GM19455 (cell line): ENCODE results near the gene SLC39A3.

Experiments used
- ATAC-seq: cut with Tn5 transposase; IDR thresholded peaks from one replicate; pipeline ENCODE4 v1.9.1; 2021; ENCODE audit not compliant: unreplicated experiment

Gene SLC39A3, protein sequence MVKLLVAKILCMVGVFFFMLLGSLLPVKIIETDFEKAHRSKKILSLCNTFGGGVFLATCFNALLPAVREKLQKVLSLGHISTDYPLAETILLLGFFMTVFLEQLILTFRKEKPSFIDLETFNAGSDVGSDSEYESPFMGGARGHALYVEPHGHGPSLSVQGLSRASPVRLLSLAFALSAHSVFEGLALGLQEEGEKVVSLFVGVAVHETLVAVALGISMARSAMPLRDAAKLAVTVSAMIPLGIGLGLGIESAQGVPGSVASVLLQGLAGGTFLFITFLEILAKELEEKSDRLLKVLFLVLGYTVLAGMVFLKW

DNA sequence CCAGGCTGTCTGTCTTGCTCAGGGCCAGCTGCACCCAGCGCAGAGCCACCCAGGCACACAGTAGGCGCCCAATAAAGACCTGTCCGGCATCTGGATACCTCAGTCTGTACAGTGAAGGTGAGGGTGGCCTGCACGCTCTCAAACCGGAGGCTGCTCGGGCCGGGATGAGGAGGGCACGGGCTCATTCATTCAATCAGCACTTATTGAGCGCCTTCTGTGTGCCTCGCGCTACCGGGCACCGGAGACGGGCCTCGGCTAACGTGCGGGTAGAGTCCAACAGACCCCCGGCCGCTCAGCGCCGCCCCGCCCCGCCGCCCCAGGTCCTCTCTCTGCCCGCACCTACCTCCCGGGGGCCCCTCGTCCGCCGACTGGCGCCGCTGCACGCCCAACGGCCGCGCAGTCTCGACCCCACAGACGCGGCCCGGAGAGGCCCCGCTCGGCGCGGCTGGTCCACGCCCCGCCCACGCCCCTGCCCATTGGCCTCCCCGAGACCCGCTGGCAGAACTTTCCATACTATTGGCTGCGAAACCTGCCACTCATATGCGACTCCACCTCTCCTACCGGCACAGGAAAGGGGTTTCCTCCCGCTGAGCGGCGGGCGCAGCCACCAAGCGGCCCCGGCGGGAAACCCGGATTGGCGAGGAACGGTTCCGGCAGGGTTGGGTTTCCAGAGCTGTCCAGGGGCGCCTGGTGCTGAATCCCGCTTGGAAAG, at the start of gene SLC39A3:
Gene SLC39A3, minus strand, starts transcription at position 416 of the 712 bp plus-strand sequence. CDS start 2,760 bp downstream, outside the sequence.
- peak; percentile 86 for ATAC-seq

DNA sequence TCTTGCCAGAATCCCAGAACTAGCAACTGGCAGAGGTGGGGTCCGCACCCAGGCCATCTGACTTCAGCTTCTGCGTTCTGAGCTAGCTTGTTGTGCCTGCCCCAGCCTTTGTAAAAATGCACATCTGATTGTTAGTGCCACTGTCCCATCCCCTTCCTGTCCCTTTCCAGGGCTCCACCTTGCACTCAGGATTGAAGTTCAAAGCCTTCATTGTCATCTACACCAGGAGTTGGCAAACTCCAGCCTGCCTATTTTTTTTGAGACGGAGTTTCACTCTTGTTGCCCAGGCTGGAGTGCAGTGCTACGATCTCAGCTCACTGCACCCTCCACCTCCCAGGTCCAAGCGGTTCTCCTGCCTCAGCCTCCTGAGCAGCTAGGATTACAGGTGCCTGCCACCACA, 48.4 kb upstream of the SLC39A3 start:
- ATAC-seq, result no peak

DNA sequence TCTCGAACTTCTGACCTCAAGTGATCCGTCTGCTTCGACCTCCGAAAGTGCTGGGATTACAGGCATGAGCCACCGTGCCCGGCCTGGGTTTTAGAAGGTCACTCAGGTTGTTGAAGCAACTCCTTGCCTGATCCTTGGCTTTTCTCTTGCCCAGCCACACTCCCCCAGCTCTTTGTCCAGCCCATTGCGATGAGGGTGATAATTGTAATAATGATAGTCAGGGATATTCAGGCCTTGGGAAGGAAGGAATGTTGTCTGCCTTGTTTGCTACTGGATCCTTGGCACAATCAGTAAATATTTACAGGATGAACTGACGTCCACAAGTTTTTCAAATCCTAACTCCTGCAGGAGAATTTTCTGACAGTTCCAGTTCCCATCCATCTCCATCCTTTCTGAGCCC, 47.3 kb upstream of the SLC39A3 start:
- ATAC-seq, result no peak

DNA sequence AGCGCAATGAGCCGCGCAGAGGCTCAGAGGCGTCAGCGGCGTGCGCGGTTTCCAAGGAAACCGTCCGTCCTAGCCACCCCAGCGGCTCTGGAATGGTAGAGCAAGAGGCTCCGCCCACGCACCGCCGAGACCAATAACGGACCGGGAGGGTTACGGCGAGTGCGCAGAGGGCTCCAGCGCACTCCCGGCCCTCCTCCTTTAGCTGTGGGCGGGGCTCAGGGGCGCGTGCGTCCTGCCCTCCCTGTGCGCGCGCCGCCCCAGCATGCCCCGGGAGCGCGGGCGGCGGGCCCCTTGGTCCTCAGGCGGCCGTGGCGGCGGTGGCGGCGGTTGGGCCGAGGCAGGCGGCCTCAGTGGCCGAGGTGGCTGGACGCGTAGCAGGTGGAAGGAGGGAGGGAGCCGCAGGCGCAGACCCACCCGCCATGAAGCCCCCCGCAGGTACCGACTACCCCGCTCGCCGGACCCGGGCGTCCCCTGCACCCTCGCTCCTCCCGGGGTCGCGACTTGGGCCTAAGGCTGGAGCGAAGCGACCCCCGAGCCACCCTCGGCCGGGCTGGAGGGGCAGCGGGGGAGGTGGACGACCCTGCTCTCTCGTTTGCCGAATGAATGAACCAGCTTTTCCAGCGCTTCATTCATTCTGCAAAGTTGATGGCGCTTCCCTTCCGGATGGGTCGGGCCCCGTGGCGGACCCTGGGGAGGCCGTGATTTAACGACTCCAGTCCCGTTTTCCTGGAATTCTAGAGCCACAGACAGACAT, 45.6 kb upstream of the SLC39A3 start, which contains the start of gene THOP1:
Gene THOP1, plus strand, starts transcription at position 260 of the 754 bp plus-strand sequence. Its CDS starts 160 bp downstream, at position 420.
- peak; percentile 53 for ATAC-seq

DNA sequence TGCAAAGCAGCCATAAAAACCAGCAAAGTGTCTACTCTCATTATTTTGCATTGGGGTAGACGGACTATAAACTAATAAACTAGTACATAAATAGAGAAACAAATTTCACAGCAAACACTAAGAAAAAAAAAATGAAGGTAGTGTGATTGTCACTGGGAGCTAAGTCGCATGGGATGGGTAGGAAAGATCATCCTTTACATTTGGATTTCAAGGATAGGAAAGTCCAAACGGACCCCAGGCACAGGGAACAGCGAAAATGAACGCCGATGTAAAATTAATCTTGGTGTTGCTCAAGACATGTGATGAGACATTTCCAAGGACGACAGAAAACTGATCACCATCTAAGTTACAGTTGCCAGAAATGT, 43.9 kb upstream of the SLC39A3 start:
- ATAC-seq, result no peak

DNA sequence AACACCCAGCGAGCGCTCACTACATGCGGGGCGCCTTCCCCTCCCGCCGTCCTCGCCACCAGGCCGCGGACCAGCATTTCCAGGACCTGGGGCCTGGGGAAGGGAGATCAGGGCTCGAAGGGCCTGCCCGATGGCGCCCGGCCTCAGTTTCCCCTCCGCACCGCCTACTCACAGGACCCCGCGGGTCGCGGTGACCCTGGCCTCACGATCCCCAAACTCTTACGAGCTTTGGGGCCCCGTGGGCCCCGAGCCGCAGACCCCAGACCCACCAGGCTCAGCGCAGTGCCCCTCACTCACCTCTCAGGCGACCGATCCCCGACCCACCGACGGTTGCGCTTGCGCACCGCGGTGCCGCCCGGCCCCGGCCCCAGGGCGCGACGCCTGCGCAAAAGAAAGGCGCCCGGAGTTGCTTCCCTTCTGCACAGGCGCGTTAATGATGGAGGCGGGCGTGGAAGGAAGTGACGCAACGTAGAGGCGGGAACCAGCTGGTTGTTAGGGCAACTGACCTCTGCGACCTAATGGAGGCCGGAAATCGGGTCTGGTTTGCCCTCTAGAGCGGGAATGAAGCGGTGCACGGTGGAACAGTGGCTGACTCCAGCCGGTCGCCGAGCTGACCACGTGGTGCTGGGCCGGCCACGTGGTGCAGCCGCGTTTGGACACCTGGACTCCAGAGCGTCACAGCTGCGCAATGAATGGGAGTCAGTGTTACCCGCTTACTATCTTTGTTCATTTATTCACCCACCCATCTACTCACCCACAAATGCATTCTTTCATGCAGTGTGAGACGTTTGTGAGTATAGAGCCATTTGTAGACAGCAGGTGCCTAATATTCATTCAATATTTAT, 43.3 kb upstream of the SLC39A3 start, which contains the start of gene SGTA:
Gene SGTA, minus strand, starts transcription at position 338 of the 845 bp plus-strand sequence. CDS start 14,205 bp downstream, outside the sequence.
- peak; percentile 71 for ATAC-seq

DNA sequence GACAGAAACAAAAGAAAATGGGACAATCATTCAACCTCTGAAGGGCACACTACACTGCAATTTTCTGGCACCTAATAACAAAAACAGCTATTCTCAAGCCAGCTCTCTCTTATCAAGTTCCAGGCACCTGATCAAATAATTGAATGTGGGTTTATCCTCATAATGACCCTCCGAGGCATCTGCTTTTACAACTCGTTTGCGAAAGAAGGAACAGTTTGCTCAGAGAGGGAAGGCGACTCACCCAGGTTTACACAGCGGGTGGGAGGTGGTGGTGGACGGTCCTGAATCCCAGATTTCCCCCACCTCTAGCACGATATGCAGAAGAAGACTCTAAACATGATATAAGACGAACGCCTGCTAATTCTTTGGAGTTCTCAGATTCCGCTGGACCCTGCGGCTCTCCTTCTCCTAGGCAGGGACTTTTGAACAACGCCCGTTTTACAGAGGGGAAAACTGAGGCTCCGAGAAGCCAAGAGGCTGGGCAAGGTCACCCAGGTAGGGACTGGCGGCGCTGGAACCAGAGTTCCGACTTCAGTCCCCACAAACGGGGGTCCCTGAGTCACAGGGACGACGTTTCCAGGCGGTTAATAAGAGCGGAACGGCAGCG, 42.6 kb upstream of the SLC39A3 start:
- ATAC-seq, result no peak

DNA sequence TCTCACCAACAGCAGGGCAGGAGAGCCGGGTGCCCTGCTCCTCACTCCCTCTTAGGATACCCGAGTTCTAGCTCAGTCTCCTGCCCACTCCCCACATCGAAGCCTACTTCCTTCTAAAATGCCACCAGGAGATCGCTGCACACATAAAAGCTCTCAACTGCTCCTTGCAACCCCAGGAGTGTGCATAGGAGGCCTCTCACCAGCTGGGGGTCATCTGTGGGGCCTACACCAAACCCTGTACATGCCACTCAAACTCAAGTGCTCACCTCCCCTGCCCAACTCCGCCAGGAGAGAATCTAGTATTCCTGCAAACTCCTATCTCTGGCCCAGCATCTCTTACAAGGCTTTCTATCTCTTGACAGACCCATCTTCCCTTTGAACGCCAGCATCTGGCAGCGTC, 40.5 kb upstream of the SLC39A3 start:
- no peak for ATAC-seq

DNA sequence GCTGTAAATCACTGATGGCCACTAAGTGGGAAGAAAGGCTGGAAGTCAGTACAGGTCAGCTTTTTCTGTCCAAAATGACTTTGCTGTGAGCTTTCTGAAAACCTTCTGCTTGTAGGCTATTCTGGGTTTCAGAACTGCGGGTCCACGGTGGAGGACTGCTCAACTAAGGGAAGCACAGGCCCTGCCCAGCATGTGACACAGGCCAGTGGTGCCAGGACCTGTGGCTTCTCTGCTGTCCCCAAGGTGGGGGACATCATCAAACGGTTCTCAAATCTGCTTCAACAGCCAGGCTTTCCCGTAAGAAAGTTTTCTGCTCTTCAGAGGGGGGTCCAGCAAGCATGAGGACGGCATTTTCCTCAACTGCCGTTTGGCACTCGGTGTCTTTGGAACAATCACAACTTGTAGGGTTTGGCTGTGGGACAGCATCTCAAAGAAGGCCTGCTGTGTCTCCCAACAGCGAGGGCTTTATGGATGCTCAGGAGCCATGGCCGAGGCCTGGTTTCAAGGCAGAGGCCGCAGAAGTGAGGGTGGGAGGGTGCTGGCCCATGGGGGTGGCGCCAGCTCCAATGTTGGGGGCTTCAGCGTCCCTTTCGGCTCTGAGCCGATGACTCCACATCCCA, 39.4 kb upstream of the SLC39A3 start:
- no peak for ATAC-seq

DNA sequence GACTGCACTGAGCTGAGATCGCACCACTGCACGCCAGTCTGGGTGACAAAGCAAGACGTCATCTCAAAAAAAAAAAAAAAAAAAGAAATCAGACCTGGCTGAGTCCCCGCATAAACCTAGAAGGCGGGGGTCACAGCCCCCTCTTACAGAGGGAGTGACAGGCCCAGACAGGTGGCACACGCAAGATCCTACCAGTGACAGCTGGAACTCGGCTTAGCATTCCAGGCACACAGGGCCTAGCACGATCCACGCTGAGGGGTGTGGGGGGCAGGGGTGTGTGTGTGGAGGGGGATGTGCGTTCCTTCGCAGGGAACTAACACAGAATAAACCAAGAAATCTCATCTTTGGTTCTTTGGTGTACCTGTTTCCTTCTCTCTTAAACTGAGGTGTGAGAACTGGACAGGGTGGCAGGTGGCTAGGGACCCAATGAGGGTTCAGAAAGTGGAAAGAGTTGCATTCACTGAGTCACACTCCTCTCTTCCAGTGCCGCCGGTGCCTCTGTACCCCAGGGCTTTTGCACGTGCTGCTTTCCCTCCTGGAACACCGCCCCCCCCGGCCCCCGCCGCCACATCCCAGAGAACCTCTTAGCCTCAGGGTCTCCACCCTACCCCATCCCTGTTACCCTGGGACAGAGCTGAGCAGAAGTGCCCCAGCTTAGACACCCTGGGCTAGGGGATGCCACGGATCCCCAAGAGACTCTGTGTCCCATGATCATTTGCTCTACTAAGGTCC, 38.3 kb upstream of the SLC39A3 start:
- no peak for ATAC-seq

DNA sequence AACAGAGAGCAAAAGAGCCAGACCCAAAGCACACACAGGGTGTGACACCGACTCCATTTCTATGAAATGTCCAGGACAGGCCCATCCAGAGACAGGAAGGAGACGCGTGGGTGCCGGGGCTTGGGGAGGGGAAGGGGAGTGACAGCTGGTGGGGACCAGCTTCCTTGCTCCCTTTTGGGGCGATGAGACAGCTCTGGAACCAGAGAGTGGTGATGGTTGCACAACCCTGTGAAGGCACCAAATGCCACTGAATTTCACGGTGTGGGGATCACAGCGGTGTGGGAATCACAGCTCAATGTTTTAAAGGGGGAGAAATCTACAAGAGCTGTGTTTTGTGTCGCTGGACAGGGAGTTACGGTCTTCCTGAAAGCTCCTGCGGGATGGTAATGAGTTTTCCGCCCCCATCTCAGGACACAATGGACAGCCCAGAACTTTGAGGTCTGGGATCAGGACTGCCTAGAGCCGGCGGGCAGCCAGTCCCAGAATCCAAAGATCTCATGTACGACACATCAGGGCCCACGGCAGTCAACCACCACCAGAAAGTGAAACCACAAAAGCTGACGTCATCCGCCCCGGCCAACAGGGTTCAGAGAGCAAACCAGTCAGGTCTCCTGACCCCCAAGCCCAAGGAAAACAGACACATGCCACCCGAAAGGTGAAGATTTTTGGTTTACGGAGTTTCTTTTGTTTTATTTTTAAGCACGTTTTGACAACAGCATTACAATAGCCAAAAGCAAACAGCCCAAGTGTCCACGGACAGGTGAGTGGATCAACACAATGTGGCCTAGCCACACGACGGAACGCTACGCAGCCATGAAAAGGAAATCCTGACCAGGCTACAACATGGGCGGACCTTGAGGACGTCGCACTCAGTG, 36.0 kb upstream of the SLC39A3 start:
- no peak for ATAC-seq

DNA sequence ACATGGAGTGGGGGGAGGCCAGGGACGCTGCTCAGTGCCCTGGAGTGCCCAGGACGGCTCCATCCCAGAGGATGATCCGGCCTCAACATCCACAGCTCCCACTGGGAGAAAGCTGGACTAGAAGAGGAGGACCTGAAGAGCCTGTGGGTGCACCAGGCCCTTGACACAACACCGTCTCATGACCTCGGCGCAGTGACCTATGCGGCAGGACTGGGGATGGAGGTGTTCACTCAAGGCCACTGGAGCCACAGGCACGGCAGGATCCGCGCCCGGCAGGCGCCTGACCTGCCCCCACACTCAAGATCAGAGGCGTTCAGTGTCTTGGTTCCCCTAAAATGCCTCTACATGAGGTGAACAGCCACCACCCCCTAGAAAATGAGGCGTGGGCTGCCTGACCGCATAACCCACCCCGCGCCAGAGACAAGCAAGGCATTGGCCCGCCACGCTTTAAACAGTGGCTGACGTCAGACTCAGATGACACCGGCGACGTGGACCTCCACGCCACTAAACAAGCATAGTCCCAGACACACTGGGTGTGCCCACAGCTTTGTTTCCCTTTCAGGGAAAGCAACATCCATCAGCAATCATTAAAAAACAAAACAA, 35.2 kb upstream of the SLC39A3 start:
- no peak for ATAC-seq

DNA sequence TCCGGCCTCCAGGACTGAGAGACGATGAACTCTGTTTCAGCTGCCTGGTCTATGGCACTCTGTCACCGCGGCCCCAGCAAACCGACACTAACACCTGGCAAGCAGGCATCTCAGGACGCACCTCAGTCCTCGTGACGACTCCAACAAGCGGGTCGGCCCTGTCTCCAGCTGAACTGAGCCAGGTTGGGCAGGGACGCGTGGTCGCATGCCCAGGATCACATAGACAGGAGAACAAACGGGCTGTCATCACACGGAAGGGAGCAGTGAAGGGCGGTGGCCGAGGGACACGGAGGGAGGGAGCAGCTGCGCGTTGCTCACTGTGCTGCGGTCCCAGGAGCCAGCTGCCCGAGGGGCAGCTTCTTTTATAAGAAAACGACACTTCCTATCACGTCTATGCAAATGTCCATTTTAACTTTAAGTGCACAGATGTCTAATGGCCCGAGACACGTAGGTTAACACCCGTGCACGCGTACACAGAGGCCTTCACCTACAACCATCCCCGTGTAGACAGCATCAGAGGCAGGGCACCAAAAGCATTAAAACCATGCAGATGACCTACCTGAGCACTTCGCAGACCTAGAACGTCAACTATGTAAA, 34.4 kb upstream of the SLC39A3 start:
- ATAC-seq, result no peak

DNA sequence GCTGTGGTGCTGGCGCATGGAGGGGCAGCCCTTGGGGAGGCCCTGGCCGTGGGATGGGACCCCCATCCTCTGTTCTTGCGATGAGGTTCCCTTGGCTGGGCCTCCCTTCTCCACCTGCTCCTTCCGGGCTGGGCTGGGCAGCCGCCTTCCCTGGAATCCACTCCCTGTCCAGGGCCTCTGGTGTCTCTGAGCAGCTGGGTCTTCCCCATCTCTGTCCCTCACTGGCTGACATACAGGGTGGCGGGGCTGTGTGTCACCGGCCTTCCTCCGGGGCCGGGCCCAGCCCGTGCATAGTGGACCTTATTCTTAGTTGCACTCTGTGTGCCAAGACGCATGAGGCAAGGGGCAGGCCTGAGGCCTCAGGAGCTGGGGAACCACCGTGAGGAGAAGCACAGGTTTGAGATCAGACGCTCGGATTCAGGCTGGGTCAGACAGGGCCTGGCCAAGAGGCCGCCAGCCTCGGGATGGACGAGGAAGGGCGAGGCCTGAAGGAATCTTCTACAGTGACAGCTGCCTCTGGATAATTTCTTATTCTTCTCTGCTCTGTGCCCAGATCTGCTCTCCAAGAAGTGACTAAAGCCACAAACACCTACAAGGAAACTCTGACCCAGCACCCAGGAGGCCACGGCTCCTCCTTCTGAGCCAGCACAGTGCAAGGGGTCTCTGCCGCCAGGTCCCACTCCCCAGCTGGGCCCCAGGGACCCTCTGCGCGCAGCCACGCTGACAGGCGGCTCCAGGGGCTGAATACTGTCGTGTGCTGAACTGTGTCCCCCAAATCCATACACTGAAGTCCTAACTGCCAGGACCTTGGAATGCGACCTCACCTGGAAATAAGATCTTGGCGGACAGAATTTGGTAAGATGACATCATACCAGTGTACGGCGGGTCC, 32.2 kb upstream of the SLC39A3 start:
- ATAC-seq, result no peak

DNA sequence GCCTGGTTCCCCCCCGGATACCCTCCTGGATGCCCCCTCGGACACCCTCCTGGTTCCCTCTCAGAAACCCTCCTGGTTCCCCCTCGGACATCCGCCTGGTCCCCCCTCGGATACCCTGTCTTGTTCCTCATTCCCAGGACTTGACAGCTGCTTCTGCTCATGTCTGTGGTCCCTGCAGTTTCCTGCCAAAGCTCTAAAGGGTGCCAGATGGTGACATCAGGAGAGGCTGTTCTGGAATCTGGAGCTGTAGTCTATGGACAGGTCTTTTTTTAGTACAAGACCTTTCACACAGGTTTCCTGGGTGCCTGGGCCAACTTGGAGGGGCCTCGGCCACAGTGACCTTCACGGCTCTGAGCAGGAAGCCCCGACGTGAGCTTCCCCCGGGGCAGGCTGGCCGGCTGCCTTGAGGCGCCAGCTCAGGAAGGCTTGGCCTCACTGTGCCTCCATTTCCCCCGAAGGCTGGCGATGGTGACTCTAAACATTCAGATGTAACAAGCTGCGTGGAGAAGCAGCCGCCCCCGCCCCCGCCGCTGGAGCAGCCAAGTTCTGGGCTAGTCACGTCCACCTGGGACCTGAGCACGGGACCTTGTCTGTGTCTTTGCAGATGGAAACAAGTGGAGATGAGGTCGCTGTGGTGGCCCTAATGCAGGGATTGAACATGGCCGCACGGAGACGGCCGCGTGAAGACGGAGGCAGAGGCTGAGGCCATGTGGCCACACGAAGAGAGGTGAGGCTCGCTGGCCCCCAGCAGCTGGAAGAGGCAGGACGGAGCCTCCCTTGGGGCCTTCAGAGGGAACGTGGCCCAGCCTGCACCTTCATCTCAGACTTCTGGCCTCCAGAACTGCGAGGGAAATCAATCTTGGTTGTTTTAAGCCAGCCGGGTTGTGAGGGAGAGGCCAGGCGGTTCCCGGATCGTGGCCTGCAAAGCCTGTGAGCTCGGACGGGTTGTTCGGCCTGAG, 30.5 kb upstream of the SLC39A3 start:
- no peak for ATAC-seq
